ENCODE results near the gene RAD23B. TPM values are rescaled to one million over a fixed set of nuclear protein-coding genes. Genes with fewer than 3 reads are reported as not detected.

The RAD23B gene
- total and polyA plus RNA-seq, 8 donors, result 19.5 to 81.2 (median 65.3) TPM

GRCh38 chr9:107283623-107284616 lies 841 bp downstream of the RAD23B start:
- no peak for TF ChIP-seq CTCF (IDR thresholded peaks at IDR 0.05)
- Histone ChIP-seq H3K27me3 (no peaks in the 10 kb centered on the region), H3K36me3 (no peaks in the 10 kb centered on the region), H3K9me3 (no peaks in the 10 kb centered on the region), H3K4me3 (peak overlapping the region; percentile 68 to 100 (median 98)), H3K27ac (peak overlapping the region; percentile 95 to 99 (median 96)), H3K4me1 (peaks cover 16 to 30% (median 19%) of the 10 kb centered on the region in 3 donors)
- intact Hi-C loops (cut with DNase I), result no loop called here
- FAIRE-seq, result no peak
- WGBS, 2 donors, result 0 to 1% methylated on average over 46 to 55 of the region's 55 CpGs
- peak; percentile 62 to 75 (median 67) for ATAC-seq
- peak; percentile 80 to 92 (median 84) for DNase-seq

- ATAC-seq, result no peak
- Histone ChIP-seq H3K27ac (peak overlapping the region; percentile 95 to 99 (median 96)), H3K9me3 (no peaks in the 10 kb centered on the region), H3K36me3 (no peaks in the 10 kb centered on the region), H3K4me1 (peaks cover 18 to 35% (median 19%) of the 10 kb centered on the region in 3 donors), H3K4me3 (peak overlapping the region; percentile 68 to 100 (median 98)), H3K27me3 (no peaks in the 10 kb centered on the region)
- no peak for TF ChIP-seq CTCF (IDR thresholded peaks at IDR 0.05)
- DNase-seq, result no peak
- intact Hi-C loops (cut with DNase I), result no loop called here
- WGBS, 2 donors, result 1% methylated on average over 6 of the region's 6 CpGs
- FAIRE-seq, result no peak
Observed at GRCh38 chr9:107284636-107285035, 1.6 kb downstream of the RAD23B start.

- H3K4me1 ChIP-seq, result peaks cover 24 to 40% (median 25%) of the 10 kb centered on the region in 3 donors
- H3K27ac ChIP-seq, result peak overlapping the region in 3 of 4 donors; percentile 14 to 99 (median 98)
- intact Hi-C loops (cut with DNase I), result no loop called here
Observed at GRCh38 chr9:107285286-107285685, 2.2 kb downstream of the RAD23B start.

GRCh38 chr9:107286057-107286456 lies 3.0 kb downstream of the RAD23B start:
- H3K4me3 ChIP-seq, result peak overlapping the region in 2 of 4 donors; percentile 97 to 99
- no peaks in the 10 kb centered on the region for H3K27me3 ChIP-seq
- H3K27ac ChIP-seq, result peak overlapping the region; percentile 14 to 99 (median 63)
- intact Hi-C loops (cut with DNase I), result no loop called here
- FAIRE-seq, result no peak
- no peaks in the 10 kb centered on the region for H3K36me3 ChIP-seq
- 13 to 21% methylated on average over 2 of the region's 2 CpGs for WGBS, 2 donors
- no peak for ATAC-seq
- no peak for TF ChIP-seq CTCF (IDR thresholded peaks at IDR 0.05)
- peaks cover 32 to 48% (median 33%) of the 10 kb centered on the region in 3 donors for H3K4me1 ChIP-seq
- H3K9me3 ChIP-seq, result no peaks in the 10 kb centered on the region
- DNase-seq, result no peak

More at GRCh38 chr9:107285286-107285685, 2.2 kb downstream of the RAD23B start:
- Histone ChIP-seq H3K36me3 (no peaks in the 10 kb centered on the region), H3K9me3 (no peaks in the 10 kb centered on the region), H3K27me3 (no peaks in the 10 kb centered on the region), H3K4me3 (peak overlapping the region in 3 of 4 donors; percentile 97 to 100 (median 99))
- FAIRE-seq (no peak), ATAC-seq (no peak), DNase-seq (no peak)
- TF ChIP-seq CTCF (IDR thresholded peaks at IDR 0.05), result no peak
- WGBS, 2 donors, result 5% methylated on average over 6 of the region's 6 CpGs

All from pancreas (tissue), 10 donors.